Endometrium (tissue), 2 donors: ENCODE data around the gene ALDH1L1.

Source experiments
- FAIRE-seq: peaks from 2 replicates; lab custom pipeline; 2012; peaks lifted over from hg19 to GRCh38; lab: Jason Lieb, UNC
- donor health status: control.
- donor health status: control.

The ALDH1L1 gene

GRCh38 chr3:126118591-126118990 lies 61.8 kb downstream of the ALDH1L1 start:
- no peak for FAIRE-seq

- no peak for FAIRE-seq
Observed at GRCh38 chr3:126117786-126118185, 62.6 kb downstream of the ALDH1L1 start.

- FAIRE-seq: no peak
Observed at GRCh38 chr3:126117212-126117611, 63.2 kb downstream of the ALDH1L1 start.

- FAIRE-seq: no peak
Observed at GRCh38 chr3:126116526-126116925, 63.9 kb downstream of the ALDH1L1 start.

- FAIRE-seq: no peak
Observed at GRCh38 chr3:126114443-126115386, 65.7 kb downstream of the ALDH1L1 start.

GRCh38 chr3:126113733-126114442 lies 66.5 kb downstream of the ALDH1L1 start:
- FAIRE-seq: no peak

GRCh38 chr3:126113238-126113555 lies 67.2 kb downstream of the ALDH1L1 start:
- no peak for FAIRE-seq

- no peak for FAIRE-seq
Observed at GRCh38 chr3:126112531-126113237, 67.7 kb downstream of the ALDH1L1 start.

- no peak for FAIRE-seq
Observed at GRCh38 chr3:126111566-126112475, 68.6 kb downstream of the ALDH1L1 start.

GRCh38 chr3:126111126-126111551 lies 69.2 kb downstream of the ALDH1L1 start:
- no peak for FAIRE-seq

GRCh38 chr3:126110431-126111125 lies 69.8 kb downstream of the ALDH1L1 start:
- no peak for FAIRE-seq

GRCh38 chr3:126109880-126110235 lies 70.5 kb downstream of the ALDH1L1 start:
- no peak for FAIRE-seq

GRCh38 chr3:126109146-126109879 lies 71.1 kb downstream of the ALDH1L1 start:
- FAIRE-seq: no peak

GRCh38 chr3:126108676-126109050 lies 71.7 kb downstream of the ALDH1L1 start:
- FAIRE-seq: no peak

- no peak for FAIRE-seq
Observed at GRCh38 chr3:126107957-126108675, 72.3 kb downstream of the ALDH1L1 start.

GRCh38 chr3:126107203-126107939 lies 73.0 kb downstream of the ALDH1L1 start:
- no peak for FAIRE-seq

- FAIRE-seq: no peak
Observed at GRCh38 chr3:126106336-126107202, 73.8 kb downstream of the ALDH1L1 start.

GRCh38 chr3:126105691-126106187 lies 74.6 kb downstream of the ALDH1L1 start:
- FAIRE-seq: no peak
